HG03095 (cell line): ENCODE results near the gene CCK.

Experiments used
- ATAC-seq: cut with Tn5 transposase; IDR thresholded peaks from one replicate; pipeline ENCODE4 v1.9.1; 2021; ENCODE audit warnings: moderate library complexity; ENCODE audit not compliant: unreplicated experiment

Gene CCK

DNA sequence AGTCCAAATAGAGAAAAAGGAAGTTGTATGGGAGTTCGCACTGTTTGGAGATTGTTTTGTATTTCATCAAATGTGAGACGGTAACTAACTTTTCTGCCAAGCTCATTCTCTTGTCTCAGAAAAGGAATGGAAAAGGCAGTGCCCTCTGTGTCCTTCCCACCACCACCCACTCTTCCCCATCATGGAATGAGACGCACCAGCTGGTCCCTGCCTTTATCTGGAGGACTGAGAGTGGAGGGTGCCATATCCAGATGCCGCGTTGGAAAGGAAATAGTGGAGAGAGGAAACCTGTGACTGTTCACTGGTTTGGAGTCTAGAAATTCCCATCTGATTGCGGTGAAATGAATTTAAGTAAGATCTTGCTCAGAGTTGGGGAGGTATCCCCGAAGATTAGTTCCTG, 3.7 kb upstream of the CCK start:
- ATAC-seq, result no peak

DNA sequence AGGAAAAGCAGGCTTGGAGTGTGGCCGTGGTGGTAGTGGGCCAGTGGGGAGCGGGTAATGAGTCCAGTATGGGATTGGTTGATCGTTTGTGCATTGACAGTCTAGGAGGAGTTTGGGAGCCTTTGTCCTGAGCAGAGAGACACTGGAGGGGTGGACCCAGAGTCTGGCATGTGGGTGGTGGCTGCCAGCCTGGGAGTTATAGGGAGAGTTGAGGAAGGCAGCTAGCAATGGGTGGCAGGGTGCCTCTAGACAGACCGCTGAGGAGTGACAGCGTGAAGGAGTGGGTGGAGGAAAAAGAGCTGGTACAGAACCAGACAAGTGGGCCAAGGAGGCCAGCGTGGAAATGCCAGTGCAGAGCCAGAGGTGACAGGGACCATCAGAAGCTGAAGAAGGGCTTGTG, 1.9 kb upstream of the CCK start:
- no peak for ATAC-seq

GRCh38 chr3:42265059-42265991, 660 bp downstream of the CCK start:
- no peak for ATAC-seq

GRCh38 chr3:42264399-42265058, 1.5 kb downstream of the CCK start:
- ATAC-seq, result no peak

DNA sequence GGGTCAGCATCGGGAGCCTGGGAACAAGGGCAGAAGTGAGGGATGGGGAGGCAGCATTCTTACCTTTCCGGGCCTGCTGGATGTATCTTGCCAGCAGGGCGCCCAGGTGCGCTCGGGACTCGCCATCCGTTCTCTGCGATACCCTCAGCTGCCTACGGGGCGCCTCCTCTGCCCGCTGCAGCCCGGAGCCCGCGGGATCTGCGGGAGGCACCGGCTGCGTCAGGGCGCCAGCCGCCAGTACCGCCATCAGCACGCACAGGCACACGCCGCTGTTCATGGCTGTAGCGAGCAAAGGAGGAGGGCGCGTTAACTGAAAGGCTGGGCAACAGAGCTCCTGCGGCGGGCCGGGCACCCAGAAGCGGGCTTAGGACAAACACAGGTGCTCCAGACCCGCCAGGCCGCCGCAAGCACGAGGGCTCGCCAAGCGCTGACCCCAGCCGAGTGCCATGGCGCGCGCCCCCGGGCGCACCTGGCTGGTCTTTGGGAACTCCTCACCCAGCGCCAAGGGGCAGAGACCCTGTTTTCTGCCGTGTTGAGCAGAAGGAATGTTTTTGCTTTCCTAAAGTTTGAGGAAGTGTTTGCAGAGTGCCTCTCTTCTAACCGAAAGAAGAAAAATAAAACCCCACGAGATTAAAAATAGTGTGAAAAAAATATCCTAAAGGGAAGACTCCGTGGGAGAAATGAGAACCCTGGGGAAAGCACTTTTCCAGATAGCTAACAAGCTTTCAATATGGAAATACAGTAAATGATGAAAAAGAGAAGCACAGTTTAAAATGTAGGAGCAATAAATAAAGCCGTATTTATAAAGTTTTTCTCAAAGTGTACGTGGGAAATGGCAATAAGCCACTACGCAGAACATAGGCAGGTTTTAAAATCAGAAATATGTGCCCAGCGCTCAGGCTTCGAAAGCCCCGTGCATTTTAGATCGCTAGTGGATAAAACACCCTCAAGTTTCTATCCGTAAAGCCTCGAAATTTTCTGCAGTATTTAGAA, 2.3 kb downstream of the CCK start:
- no peak for ATAC-seq

DNA sequence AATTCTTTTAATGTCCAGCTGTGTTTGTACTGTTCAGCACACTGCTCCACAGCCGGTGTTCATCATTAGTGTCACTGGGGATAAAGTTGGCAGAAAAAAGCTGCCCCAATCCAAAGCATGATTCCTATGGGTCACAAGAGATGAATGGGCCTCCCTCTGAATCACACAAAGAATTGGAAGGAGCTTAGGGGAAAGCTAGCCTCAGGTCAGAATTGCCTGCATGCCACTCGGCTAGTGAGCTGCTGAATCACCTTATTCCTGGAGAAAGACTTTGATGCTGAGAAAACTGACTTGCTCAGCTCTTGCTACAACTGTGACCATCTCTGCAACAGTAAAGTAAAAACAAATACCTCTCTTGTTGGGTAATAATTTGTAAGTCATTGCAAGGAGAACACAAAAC, 3.5 kb downstream of the CCK start:
- no peak for ATAC-seq

DNA sequence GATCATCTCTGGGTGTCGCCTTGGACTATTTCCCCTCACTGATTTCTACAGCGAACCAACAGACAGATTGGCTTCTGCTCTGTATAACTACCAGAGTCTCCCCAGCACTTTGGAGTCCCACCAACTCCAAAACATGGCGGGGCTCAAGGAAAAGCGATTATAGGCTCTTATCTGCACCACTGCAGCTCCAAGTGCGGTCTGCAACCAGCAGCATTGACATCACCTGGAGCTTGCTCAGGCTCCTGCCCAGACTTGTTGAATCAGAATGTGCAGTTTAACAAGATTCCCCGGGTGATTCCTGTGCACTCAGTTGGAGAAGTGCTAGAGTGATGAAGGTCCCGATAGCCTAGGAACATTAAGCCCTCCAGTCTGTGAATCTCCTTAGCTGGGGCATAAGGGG, 9.0 kb downstream of the CCK start:
- no peak for ATAC-seq

DNA sequence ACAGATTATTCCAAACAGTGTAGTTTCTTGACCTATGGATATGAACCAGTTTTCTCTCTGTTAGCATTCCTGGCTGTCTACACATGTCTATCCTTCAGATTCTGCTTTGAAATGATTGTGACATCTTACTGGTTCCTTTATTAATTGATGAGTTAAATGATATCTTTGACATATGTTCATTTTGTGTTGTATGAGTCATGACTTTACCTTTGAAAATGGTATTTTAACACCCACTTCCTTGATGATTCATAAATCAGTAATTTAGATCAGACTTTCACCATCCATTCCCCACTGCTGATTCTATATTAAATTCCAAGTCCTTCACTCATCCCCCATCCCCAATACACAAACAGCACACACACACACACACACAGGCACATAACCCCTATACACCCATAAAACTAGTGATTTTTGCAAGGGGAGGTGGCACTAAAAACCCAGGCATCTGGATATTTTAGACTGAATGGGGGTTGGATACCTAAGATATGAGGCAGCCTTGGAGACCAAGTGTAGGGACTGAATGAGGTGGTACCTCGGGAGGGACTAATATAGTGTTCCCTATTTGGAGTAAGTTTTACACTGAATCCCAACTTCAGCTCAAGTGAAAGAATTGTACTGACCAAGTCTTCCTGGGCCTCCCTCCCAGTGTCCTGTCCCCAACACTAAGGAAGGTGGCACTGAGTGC, 9.7 kb downstream of the CCK start:
- ATAC-seq, result no peak

GRCh38 chr3:42254566-42254965, 11.4 kb downstream of the CCK start:
- ATAC-seq, result no peak

GRCh38 chr3:42250761-42251160, 15.2 kb downstream of the CCK start:
- ATAC-seq, result no peak

DNA sequence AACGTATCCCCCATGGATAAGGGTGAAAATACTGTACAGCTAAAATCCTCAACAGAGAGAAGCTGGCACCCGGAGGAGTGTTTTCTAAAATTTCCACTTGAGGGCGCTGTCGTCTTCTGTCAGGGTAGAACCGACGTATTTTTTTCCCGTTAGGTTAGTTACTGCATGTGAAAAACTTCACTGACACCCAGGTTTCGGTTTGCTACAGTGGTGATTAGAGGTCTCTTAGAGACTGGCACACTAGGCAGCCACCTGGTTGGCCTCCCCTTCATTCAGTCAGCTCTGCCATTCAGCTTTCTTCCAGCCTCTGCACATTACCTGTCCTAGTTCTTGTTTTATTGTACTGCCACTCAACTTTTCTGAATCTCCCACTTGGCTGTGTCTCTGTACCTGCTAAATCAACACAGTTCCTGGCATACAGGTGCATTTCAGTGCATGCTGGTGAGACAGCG, 18.4 kb downstream of the CCK start:
- no peak for ATAC-seq

GRCh38 chr3:42246091-42246490, 19.9 kb downstream of the CCK start:
- no peak for ATAC-seq

DNA sequence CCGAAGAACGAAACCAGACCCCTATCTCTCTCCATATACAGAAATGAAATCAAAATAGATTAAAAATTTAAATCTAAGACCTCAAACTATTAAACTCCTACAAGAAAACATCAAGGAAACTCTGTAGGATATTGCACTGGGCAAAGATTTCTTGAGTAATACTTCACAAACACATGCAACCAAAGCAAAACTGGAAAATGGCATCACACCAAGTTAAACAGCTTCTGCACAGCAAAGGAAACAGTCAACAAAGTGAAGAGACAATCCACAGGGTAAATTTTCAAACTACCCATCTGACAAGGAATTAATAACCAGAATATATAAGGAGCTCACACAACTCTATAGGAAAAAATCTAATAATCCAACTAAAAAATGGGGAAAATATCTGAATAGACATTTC, 29.4 kb downstream of the CCK start:
- ATAC-seq, result no peak

DNA sequence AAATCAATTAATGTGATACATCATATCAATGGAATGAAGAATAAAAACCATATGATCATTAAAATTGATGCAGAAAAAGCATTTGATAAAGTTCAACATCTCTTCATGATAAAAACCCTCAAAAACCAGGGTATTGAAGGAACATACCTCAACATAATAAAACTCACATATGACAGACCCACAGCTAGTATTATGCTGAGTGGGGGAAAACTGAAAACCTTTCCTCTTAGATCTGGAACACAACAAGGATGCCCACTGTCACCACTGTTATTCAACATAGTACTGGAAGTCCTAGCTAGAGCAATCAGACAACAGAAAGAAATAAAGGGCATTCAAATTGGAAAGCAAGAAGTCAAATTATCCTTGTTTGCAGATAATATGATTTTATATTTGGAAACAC, 30.5 kb downstream of the CCK start:
- ATAC-seq, result no peak

- ATAC-seq, result no peak
These were observed 35.1 kb downstream of the CCK start for GRCh38 chr3:42230860-42231259.

DNA sequence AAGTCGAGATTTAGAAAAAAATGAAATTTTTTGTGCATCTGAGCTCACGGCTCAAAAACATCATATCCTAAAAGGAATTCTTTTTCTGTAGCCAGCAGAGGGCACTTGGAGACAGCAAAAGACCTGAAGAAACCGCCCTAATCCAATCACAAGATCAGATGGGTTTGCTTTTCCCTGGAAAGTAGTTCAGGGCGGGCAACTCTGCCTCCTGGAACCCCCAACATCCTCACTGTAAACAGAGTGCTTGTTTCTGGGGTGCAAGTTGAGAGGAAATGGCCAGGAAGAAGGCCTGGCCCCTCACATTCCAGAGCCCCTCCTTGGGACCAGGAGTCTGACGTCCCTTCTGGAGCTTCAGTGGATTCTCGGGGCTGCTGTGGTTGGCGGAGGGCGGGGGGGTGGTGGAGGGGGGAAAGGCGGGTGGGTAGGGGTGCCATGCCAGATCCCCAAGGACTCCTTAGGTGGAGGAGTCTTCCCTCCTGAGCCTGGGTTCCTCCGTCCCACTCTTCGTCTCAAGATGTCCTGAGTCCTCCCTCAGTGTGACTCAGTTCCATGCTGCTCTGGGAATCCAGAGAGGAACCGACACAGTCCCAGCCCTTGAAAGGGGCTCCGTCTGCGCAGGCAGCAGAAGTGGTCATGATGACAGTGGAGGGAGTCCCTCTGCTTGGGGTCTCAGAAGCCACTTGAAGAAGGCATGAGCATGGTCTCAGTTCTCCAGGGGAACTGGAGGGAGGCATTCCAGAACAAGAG, 35.9 kb downstream of the CCK start:
- no peak for ATAC-seq

DNA sequence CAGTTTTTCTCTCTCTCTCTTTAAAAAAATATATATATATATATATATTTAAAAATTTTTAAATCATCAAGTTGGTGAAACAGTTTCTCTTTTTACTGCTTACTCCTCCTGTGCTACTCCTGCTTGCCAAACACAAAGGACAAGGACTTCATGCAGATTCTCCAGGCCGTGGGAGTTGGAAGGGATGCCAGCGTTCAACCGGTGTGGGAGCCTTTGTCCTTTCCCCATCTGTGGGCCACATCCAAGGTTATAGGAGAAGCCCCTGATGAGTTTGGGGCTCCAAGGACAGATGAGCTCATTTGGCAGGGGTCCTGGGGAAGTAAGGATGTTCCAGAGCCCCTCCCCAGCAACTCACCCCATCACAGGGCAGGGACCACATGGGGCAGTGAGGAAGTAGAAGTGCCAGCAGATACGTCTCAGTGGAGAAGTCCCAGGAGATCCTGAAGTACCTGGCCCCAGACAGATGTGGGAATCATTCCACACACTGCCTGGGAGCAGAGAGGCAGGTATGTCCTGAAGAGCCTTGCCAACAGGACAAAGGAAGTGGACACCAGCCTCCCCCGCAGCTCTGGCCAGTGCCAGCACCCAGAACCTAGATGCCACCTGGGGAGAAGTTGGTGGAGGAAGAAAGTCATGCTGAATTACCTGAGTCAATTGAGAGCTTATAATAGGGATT, 36.6 kb downstream of the CCK start:
- no peak for ATAC-seq

GRCh38 chr3:42228796-42229195, 37.2 kb downstream of the CCK start:
- ATAC-seq, result no peak
